ENCODE measurements around the gene NUDT9.
"Not testable (repeated sequence)": the region's sequence is repeated elsewhere in the genome, so short reads cannot be mapped to it uniquely, and the experiment has no call there.

NUDT9 gene, protein sequence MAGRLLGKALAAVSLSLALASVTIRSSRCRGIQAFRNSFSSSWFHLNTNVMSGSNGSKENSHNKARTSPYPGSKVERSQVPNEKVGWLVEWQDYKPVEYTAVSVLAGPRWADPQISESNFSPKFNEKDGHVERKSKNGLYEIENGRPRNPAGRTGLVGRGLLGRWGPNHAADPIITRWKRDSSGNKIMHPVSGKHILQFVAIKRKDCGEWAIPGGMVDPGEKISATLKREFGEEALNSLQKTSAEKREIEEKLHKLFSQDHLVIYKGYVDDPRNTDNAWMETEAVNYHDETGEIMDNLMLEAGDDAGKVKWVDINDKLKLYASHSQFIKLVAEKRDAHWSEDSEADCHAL

GRCh38 chr4:87422104-87423052 lies at the start of gene NUDT9:
NUDT9 (plus strand) TSS chr4:87422573; CDS start chr4:87422906, 333 bp downstream.
- DNase-seq = peak; percentile 93

- DNase-seq = no peak
Observed at GRCh38 chr4:87375719-87376291, 46.6 kb upstream of the NUDT9 start.

DNA sequence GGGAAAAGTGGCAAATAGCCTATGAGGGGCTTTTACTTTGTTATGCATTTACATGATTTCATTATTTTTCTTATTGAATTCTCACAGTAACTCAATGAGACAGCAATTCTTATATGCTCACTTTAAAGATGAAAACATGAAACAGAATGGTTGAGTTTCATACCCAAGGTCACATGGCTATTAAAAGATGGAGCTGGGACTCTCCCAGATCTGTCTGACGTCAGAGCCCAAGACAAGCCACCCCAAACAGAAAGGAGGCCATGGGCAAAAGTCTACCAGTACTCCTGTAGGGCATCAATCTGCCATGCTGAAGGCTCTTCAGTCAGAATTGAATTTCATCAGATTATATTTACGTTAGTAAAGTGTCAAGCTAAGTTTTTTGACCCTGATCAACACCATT lies 44.6 kb upstream of the NUDT9 start:
- DNase-seq = no peak

- DNase-seq = no peak
Observed at GRCh38 chr4:87382116-87382515, 40.3 kb upstream of the NUDT9 start.

- no peak for DNase-seq
Observed at GRCh38 chr4:87382931-87383330, 39.4 kb upstream of the NUDT9 start.

GRCh38 chr4:87384466-87385132 lies 37.8 kb upstream of the NUDT9 start:
- not testable (repeated sequence) for DNase-seq

- no peak for DNase-seq
Observed at GRCh38 chr4:87387237-87387636, 35.1 kb upstream of the NUDT9 start.

DNA sequence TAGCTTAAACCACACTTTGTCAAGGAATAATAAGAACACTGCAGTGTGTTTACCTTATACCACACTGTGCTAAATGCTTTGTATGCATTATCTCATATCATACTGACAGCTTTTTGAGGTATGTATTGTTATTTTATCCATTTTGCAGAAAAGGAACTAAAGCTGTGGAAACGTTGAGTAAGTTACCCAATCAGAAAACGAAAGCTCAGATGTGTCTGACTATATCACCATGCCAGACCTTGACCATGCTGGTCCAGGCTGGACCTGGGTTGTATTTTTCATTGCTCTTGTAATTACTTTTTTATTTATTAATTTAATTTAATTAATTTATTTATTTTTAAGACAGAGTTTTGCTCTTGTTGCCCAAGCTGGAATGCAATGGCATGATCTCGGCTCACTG lies 33.5 kb upstream of the NUDT9 start:
- no peak for DNase-seq

DNA sequence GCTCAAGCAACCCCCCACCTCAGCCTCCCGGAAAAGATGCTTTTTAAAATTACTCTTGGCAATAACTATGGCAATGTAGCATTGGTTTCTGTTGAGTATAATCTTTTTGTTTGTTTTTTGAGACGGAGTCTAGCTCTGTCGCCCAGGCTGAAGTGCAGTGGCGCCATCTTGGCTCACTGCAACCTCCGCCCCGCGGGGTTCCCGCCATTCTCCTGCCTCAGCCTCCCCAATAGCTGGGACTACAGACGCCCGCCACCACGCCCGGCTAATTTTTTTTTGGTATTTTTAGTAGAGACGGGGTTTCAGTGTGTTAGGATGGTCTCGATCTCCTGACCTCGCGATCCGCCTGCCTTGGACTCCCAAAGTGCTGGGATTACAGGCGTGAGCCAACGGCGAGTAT lies 32.3 kb upstream of the NUDT9 start:
- peak; percentile 44 for DNase-seq

DNA sequence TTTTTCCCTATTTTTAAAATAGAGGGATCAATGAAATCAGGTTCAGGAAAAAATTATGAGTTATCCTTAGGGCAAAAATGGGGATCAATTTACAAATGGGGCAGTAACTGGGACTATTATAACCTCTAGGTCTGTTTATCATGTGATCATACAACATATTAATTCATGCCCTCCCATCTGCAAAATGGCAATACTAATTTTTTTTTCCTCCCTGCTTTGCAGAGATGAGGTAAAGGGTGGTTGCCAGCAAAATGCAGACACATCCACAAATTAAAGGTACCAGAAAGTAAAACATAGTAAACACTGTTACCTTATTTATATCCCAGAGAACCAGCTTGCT lies 31.9 kb upstream of the NUDT9 start:
- DNase-seq = no peak

GRCh38 chr4:87390891-87391575 lies 31.3 kb upstream of the NUDT9 start, which contains the start of gene HSD17B11:
HSD17B11 (minus strand) TSS chr4:87391188; CDS start chr4:87391070, 118 bp downstream.
- peak; percentile 90 for DNase-seq

- no peak for DNase-seq
Observed at GRCh38 chr4:87391576-87392054, 30.8 kb upstream of the NUDT9 start.

DNA sequence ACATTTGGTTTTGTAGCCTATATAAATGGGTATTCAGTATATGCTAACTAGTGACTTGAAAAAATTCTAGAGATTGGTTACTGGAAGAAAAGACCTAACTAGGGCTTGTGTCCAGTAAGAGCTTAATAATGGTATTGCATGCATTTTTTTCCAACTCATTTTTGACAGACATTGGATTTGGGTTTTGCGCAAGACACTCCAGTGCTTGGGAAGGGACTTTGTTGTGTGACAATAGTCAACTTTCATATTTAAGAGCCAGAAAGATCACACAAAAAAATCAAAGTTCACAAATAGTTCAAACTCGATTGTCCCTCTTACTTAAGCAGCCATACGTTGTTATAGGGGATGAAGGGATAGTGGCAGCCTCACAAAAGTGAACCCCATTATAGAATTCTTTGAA lies 30.2 kb upstream of the NUDT9 start:
- no peak for DNase-seq

GRCh38 chr4:87395073-87395472 lies 27.3 kb upstream of the NUDT9 start:
- not testable (repeated sequence) for DNase-seq

DNA sequence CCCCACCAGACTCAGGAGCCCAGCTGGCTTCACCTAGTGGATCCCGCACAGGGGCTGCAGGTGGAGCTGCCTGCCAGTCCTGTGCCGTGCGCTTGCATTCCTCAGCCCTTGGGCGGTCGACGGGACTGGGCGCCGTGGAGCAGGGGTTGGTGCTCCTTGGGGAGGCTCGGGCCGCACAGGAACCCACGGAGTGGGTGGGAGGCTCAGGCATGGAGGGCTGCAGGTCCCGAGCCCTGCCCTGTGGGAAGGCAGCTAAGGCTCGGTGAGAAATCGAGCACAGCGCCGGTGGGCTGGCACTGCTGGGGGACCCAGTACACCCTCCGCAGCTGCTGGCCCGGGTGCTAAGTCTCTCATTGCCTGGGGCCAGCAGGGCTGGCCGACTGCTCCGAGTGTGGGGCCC lies 26.5 kb upstream of the NUDT9 start:
- DNase-seq = not testable (repeated sequence)

GRCh38 chr4:87399148-87399547 lies 23.2 kb upstream of the NUDT9 start:
- no peak for DNase-seq

GRCh38 chr4:87399954-87400353 lies 22.4 kb upstream of the NUDT9 start:
- no peak for DNase-seq

GRCh38 chr4:87403732-87404131 lies 18.6 kb upstream of the NUDT9 start:
- DNase-seq = not testable (repeated sequence)

DNA sequence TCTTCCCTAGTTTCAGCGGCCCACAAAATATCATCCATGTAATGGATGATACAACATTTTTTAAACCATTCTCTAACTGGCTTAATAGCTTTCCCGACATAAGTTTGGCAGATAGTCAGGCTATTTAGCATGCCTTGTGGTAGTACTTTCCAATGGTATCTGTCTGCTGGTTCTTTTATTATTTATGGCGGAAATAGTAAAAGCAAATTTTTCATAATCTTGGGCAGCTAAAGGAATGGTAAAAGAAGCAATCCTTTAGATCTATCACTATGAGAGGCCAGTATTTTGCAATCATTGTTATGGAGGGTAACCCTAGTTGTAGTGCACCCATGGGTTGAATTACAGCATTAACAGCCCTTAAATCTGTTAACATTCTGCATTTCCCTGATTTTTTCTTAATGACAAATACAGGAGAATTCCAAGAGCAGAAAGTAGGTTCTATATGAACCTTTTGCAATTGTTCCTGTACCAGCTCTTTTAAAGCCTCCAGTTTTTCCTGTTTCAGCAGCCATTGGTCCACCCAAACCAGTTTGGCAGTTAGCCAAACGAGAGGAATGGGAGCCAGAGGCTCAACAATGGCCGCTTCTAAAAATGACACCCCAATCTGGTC lies 17.1 kb upstream of the NUDT9 start:
- DNase-seq = no peak

- no peak for DNase-seq
Observed at GRCh38 chr4:87406462-87406861, 15.9 kb upstream of the NUDT9 start.

DNA sequence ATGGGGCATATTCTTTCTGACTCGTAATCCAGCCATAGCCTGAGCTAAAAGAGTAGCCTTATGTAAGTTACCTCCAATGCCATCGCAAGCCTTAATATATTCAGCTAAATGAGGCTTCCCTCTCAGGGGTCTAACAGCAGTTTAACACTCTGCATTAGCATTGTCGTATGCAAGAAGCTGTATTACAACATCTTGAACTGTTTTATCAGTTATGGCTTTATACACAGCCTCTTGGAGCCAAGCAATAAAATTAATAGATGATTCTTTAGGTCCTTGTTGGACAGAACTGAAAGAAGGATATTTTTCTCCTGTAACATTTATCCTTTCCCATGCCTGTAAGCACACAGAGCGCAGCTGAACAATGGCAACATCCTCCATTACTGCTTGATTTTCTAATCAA lies 15.5 kb upstream of the NUDT9 start:
- not testable (repeated sequence) for DNase-seq
